Lower leg skin (tissue), 4 donors: ENCODE measurements around the gene CXorf51B. TPM values are rescaled to one million over a fixed set of nuclear protein-coding genes. Genes with fewer than 3 reads are reported as not detected.
"Not testable (repeated sequence)": the region's sequence is repeated elsewhere in the genome, so short reads cannot be mapped to it uniquely, and the experiment has no call there.

Source experiments
- DNase-seq, 2 donors: peaks; one replicate each; pipeline ENCODE4 v3.0.0-alpha.2; 2019; ENCODE audit warnings: low spot score in 2 of 2
- H3K4me3 ChIP-seq: fragments of 200-600 bp; sonication (generic); 2 replicates; pipeline ENCODE4 v1.5.1; 2017; ENCODE audit warnings: mild to moderate bottlenecking, low read depth; ENCODE audit not compliant: poor library complexity, severe bottlenecking
- CTCF ChIP-seq, 3 donors: fragments of 450-650 bp; IDR thresholded peaks; one replicate each; pipeline ENCODE4 v1.5.1; 2016; ENCODE audit warnings: antibody characterized with exemption in 3 of 3, mild to moderate bottlenecking in 3 of 3, moderate library complexity in 2 of 3
- POLR2A ChIP-seq, 2 donors: fragments of 450-650 bp; IDR thresholded peaks; one replicate each; pipeline ENCODE4 v1.6.1; 2016 to 2017; ENCODE audit warnings: antibody characterized with exemption in 2 of 2, mild to moderate bottlenecking in 1 of 2, moderate library complexity in 1 of 2
- WGBS, 2 donors: methylation state at CpG; one replicate each; pipeline ENCODE4 v1.1.5; 2018; 5-methylcytosine and 5-hydroxymethylcytosine counted together
- intact Hi-C: fragments of 100-400 bp; cut with DNase I; formaldehyde crosslinking; loops from one replicate; pipeline ENCODE4 v1.15.0; 2023; ENCODE audit warnings: low total_unique reads
- total RNA-seq, 4 donors: library from RNA; depleted of rRNA; stranded (reverse); fragments of >200 nt; gene quantifications; one replicate each; pipeline ENCODE4 v1.1.0, GENCODE V29; 2016

Gene CXorf51B
- not detected for total RNA-seq

- intact Hi-C loops, H3K4me3 ChIP-seq, DNase-seq: not testable (repeated sequence)
- no CpG with 5 or more reads among the region's 3 CpGs for WGBS, 2 donors
Observed at GRCh38 chrX:146809471-146809870, at the start of gene CXorf51B. Gene CXorf51B (plus strand): TSS chrX:146809771. CDS start chrX:146809792, 21 bp downstream.

- WGBS, 2 donors = no CpG with 5 or more reads among the region's 3 CpGs
- DNase-seq, H3K4me3 ChIP-seq, intact Hi-C loops: not testable (repeated sequence)
Observed at GRCh38 chrX:146814644-146815043, 5.1 kb downstream of the CXorf51B start, which contains the start of gene CXorf51A. Gene CXorf51A (minus strand): TSS chrX:146814744. CDS start chrX:146814723, 21 bp downstream.

- WGBS, 2 donors = 81 to 85% methylated on average over 4 of the region's 4 CpGs
- no peak overlapping the region for H3K4me3 ChIP-seq
- intact Hi-C loops = no loop called here
- no peak for DNase-seq
- TF ChIP-seq CTCF (IDR thresholded peaks at IDR 0.05) = no peak
Observed at GRCh38 chrX:146831994-146832393, 22.4 kb downstream of the CXorf51B start.

GRCh38 chrX:146854281-146854680, 44.7 kb downstream of the CXorf51B start:
- 28 to 35% methylated on average over 2 of the region's 2 CpGs for WGBS, 2 donors
- intact Hi-C loops = no loop called here
- no peak overlapping the region for H3K4me3 ChIP-seq

More at GRCh38 chrX:146854281-146854680, 44.7 kb downstream of the CXorf51B start:
- no peak for TF ChIP-seq POLR2A (IDR thresholded peaks at IDR 0.05)
- no peak for TF ChIP-seq CTCF (IDR thresholded peaks at IDR 0.05)
- DNase-seq = no peak

Other genes starting within 250 kb of the CXorf51B start
- gene CXorf51A, start 5.0 kb downstream of the CXorf51B start, total RNA-seq = not detected